H1 (cell line): ENCODE data around the gene TRIM14. TPM values are rescaled to one million over a fixed set of nuclear protein-coding genes. Genes with fewer than 3 reads are reported as not detected.

ENCODE experiments used
- CBX5 ChIP-seq: fragments of 300-800, 300-1000 bp; sonication (generic); IDR thresholded peaks from 2 replicates; pipeline ENCODE4 v1.7.1; 2016; ENCODE audit warnings: antibody characterized with exemption, low read length, low read depth
- KDM1A ChIP-seq: fragments of 200-600, 300-600 bp; sonication (generic); IDR thresholded peaks from 2 replicates; pipeline ENCODE4 v1.7.1; 2016; ENCODE audit warnings: mild to moderate bottlenecking, low read length, borderline replicate concordance
- RFX5 ChIP-seq: IDR thresholded peaks from 2 replicates; pipeline ENCODE4 v1.6.1; 2011; ENCODE audit warnings: low read depth, low read length, improper control_type of control experiment, borderline replicate concordance
- polyA plus RNA-seq, 7 experiments: library from polyadenylated mRNA; depleted of rRNA in 3 of 7; stranded (reverse) in 5 of 7; unstranded in 2 of 7; fragments of >200 nt in 5 of 7; fragments of 200-250 nt in 2 of 7; gene quantifications; 1 replicate in 5 of 7; 2 replicates in 1 of 7; 4 replicates in 1 of 7; pipeline versions ENCODE4 v1.2.1 to v1.2.3, GENCODE V29; 2011 to 2013; ENCODE audit warnings: missing spikeins in 2 of 7, mixed read lengths in 2 of 7
- total RNA-seq: library from RNA; stranded (reverse); fragmentation: NEBNext Ultra II Directional; extraction: Animal tissue kit (Norgen Biotek cat#: 25700); gene quantifications from 2 replicates; pipeline ENCODE4 v1.2.1, GENCODE V29; 2021

The TRIM14 gene
- total and polyA plus RNA-seq, 2 of the 8 experiments (the other 6 are each of a cell fraction or from before 2014, with no cell fraction given), result 9.2 to 19.4 TPM

GRCh38 chr9:98134702-98135557 is 15.9 kb upstream of the TRIM14 start (continued):
- TF ChIP-seq CBX5 (no peak), RFX5 (no peak), KDM1A (no peak)
- TF ChIP-seq, all 59 proteins: peak for 0
